Measurements from ENCODE around the gene HLF. TPM values are rescaled to one million over a fixed set of nuclear protein-coding genes. Genes with fewer than 3 reads are reported as not detected.
A peak's percentile ranks its signal among the peaks of the same experiment; 100 is the strongest.

The HLF gene
- total RNA-seq, 4 donors from 2014 or later: 137 to 176 (median 154) TPM

DNA sequence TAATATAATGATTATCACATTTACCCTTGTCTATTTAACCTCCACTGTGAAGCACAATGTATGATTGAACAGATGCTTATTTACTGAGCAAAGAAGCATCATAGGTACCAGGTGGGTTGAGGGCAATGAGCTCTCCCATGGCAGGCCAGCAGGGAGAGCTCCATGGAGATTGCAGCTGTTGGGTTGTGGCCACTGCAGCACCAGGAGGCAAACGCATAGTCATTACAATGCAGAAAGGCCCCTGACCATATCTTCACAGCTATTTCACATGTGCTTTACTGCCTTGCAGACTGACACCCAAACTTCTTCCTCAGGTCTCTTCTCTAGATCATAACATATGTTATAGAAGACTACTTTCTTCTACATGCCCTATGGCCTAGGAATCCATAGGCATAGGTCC is 81.9 kb downstream of the HLF start:
- intact Hi-C loops (cut with DNase I): loop anchor here (5.0 kb wide), 3 partner anchors 109 to 354 kb away; partner anchors contain the start of gene SMIM36
- Histone ChIP-seq H3K27me3 (no peaks in the 10 kb centered on the region), H3K36me3 (no peaks in the 10 kb centered on the region), H3K9me3 (peaks cover 0 to 5% (median 0%) of the 10 kb centered on the region in 4 donors), H3K4me1 (peaks cover 0 to 11% (median 10%) of the 10 kb centered on the region in 4 donors), H3K27ac (replicated peaks in 1 of 4) (no peak overlapping the region), H3K4me3 (no peak overlapping the region)
- WGBS: 93% methylated on average over 1 of the region's 1 CpG
- peak; percentile 55 for DNase-seq (ENCODE audit: extremely low spot score)
- TF ChIP-seq POLR2A (IDR thresholded peaks at IDR 0.05; ENCODE audit: low read depth): no peak
- TF ChIP-seq, protein P1, sequence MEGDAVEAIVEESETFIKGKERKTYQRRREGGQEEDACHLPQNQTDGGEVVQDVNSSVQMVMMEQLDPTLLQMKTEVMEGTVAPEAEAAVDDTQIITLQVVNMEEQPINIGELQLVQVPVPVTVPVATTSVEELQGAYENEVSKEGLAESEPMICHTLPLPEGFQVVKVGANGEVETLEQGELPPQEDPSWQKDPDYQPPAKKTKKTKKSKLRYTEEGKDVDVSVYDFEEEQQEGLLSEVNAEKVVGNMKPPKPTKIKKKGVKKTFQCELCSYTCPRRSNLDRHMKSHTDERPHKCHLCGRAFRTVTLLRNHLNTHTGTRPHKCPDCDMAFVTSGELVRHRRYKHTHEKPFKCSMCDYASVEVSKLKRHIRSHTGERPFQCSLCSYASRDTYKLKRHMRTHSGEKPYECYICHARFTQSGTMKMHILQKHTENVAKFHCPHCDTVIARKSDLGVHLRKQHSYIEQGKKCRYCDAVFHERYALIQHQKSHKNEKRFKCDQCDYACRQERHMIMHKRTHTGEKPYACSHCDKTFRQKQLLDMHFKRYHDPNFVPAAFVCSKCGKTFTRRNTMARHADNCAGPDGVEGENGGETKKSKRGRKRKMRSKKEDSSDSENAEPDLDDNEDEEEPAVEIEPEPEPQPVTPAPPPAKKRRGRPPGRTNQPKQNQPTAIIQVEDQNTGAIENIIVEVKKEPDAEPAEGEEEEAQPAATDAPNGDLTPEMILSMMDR (IDR thresholded peaks at IDR 0.05): no peak
- TF ChIP-seq POLR2AphosphoS5 (IDR thresholded peaks at IDR 0.05): no peak
- no peak for TF ChIP-seq EP300 (IDR thresholded peaks at IDR 0.05)

DNA sequence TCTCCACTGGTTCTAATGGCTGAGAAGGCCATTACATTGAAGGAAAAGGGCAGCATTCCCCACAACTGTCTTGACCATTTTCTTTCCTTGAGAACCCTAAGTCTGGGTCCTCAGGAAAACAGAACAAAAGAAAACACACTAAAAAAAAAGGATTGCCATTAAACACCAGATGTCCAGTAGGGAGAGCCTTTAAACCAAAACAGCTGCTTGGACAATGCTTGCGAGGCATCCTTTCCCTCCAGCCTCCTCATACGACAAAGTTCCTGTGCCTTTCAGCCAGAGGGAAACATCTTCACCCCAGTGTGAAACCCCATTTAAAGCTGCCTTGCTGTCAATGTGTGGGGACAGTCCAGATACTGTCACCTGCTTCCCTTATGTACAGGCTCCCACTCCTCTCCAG is 82.6 kb downstream of the HLF start:
- Histone ChIP-seq H3K4me1 (peaks cover 0 to 11% (median 10%) of the 10 kb centered on the region in 4 donors), H3K4me3 (no peak overlapping the region), H3K36me3 (no peaks in the 10 kb centered on the region), H3K27me3 (no peaks in the 10 kb centered on the region), H3K9me3 (peaks cover 0 to 5% (median 0%) of the 10 kb centered on the region in 4 donors), H3K27ac (replicated peaks in 1 of 4) (no peak overlapping the region)
- intact Hi-C loops (cut with DNase I): loop anchor here (5.0 kb wide), 3 partner anchors 110 to 355 kb away; partner anchors contain the start of gene SMIM36
- WGBS: 82% methylated on average over 2 of the region's 2 CpGs
- no peak for DNase-seq (ENCODE audit: extremely low spot score)
- TF ChIP-seq, protein P1 (IDR thresholded peaks at IDR 0.05): no peak
- TF ChIP-seq POLR2AphosphoS5 (IDR thresholded peaks at IDR 0.05) (no peak), EP300 (IDR thresholded peaks at IDR 0.05) (no peak), POLR2A (IDR thresholded peaks at IDR 0.05; ENCODE audit: low read depth) (no peak)

DNA sequence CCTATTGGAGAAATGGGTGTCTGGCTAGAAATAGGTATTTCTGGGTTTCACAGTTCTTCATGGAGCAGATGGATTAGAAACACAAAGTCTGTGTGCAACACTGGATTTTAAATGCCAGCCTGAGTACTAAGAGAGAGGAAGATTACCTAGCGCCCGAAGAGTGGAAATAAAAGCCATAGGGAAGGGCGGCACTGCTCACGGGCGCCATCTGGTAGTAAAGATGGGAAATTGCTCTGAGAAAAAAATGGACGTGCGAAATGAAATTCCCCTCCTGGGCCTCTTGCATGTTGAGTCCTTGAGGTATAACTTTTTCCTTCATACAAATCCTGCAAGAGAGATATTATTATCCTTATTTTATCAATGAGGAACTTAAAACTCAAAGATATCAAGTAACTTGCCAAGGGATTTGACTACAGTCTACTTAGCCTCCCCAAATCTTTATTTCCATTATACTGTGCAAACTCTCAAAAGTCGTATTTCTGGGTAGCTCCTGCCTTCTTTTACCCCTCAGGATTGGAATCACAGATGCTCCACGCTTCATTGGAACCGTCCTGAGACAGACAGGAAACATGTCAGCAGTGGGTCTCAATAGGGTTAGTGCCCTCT is 84.1 kb downstream of the HLF start:
- peaks cover 0 to 11% (median 10%) of the 10 kb centered on the region in 4 donors for H3K4me1 ChIP-seq
- DNase-seq (ENCODE audit: extremely low spot score): no peak
- no peak overlapping the region for H3K27ac ChIP-seq (replicated peaks in 1 of 4)
- intact Hi-C loops (cut with DNase I): loop anchor here (2.0 to 5.0 kb wide), 4 partner anchors 84 to 357 kb away; partner anchors contain the start of genes HLF and SMIM36
- no peaks in the 10 kb centered on the region for H3K27me3 ChIP-seq
- no peaks in the 10 kb centered on the region for H3K36me3 ChIP-seq
- TF ChIP-seq EP300 (IDR thresholded peaks at IDR 0.05) (no peak), POLR2AphosphoS5 (IDR thresholded peaks at IDR 0.05) (no peak), POLR2A (IDR thresholded peaks at IDR 0.05; ENCODE audit: low read depth) (no peak)
- TF ChIP-seq, protein P1 (IDR thresholded peaks at IDR 0.05): peak; percentile 85 to 94 (median 89)
- no peak overlapping the region for H3K4me3 ChIP-seq
- 15% methylated on average over 10 of the region's 10 CpGs for WGBS
- peaks cover 0 to 5% (median 0%) of the 10 kb centered on the region in 4 donors for H3K9me3 ChIP-seq

DNA sequence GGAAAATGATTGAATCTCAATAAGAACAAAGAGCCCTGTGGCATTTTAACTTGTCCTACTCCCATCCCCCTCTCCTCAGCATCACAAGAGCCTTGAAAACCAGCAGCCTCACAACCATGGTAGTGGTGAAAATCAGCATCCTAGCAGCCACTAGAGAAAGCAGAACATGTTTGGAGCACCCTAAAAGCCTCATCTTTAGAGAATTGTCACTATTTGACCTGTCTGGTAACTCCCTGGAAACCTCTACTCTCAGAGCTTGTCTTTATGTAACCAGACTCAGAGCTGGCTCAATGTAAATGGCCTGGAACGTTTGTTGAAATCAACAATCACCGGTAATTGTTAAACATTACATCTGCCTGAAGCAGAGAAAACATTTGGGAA is 86.1 kb downstream of the HLF start:
- Histone ChIP-seq H3K27ac (replicated peaks in 1 of 4) (no peak overlapping the region), H3K9me3 (peaks cover 0 to 5% (median 0%) of the 10 kb centered on the region in 4 donors), H3K27me3 (no peaks in the 10 kb centered on the region), H3K4me3 (no peak overlapping the region), H3K36me3 (no peaks in the 10 kb centered on the region), H3K4me1 (peaks cover 0 to 11% (median 10%) of the 10 kb centered on the region in 4 donors)
- intact Hi-C loops (cut with DNase I): loop anchor here (5.0 to 10.0 kb wide), 2 partner anchors 296 to 369 kb away; no protein-coding TSS in a partner anchor
- TF ChIP-seq EP300 (IDR thresholded peaks at IDR 0.05) (no peak), POLR2AphosphoS5 (IDR thresholded peaks at IDR 0.05) (no peak), POLR2A (IDR thresholded peaks at IDR 0.05; ENCODE audit: low read depth) (no peak)
- TF ChIP-seq, protein P1 (IDR thresholded peaks at IDR 0.05): no peak
- 38% methylated on average over 2 of the region's 2 CpGs for WGBS
- no peak for DNase-seq (ENCODE audit: extremely low spot score)
